ENCODE measurements around the gene CERS4.
A peak's percentile ranks its signal among the peaks of the same experiment; 100 is the strongest.
"Not testable (repeated sequence)": the region's sequence is repeated elsewhere in the genome, so short reads cannot be mapped to it uniquely, and the experiment has no call there.

CERS4 gene

DNA sequence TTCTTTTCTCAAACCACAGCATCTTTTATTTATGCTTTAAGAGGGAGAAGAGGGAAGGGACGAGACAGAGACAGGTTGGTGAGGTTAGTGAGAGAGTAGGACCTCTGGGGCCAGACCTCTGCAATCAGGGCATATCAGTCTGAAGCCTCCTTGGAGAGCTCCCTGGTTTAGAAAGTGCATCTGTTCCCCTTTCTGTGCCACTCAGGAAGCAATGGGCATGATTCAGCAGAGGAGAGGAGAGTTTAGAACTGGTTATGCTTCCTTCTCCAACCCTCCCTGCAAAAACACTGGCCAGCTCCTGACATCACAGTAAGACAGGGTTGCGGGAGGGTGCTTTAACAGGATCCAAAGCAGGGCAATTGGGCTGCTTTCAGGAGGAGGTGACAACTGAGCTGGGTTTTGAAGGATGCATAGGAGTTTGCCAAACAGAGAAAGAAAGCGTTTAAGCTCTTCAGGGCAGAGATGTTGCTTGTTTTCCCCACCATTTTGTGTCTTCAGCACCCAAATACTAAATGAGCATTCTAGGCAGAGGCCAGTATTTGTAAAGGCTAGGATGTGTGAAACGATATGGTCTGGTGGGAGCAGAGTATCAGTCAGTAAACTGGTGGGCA, 33.1 kb downstream of the CERS4 start:
- DNase-seq (ENCODE audit: low read depth) = no peak

DNA sequence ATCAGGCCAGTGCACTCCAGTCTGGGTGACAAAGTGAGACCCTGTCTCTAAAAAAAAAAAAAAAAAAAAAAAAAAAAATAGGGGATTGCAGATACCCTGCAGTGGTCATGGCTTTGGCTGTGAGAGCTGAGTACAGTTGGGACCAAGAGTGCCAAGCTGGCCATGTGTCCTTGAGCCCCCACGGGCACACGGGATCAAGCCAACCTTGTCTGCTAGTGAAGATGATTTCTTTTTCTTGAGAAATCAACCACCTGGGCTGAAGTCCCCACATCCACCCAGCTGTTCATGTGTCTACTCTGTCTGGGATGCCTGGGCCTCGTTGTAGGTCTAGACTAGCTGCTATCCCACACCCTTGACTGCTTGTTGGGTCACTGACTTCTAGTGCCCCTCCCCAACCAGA, 34.0 kb downstream of the CERS4 start:
- DNase-seq (ENCODE audit: low read depth) = no peak

- no peak for DNase-seq (ENCODE audit: low read depth)
These were observed 35.3 kb downstream of the CERS4 start for GRCh38 chr19:8244442-8244841.

DNA sequence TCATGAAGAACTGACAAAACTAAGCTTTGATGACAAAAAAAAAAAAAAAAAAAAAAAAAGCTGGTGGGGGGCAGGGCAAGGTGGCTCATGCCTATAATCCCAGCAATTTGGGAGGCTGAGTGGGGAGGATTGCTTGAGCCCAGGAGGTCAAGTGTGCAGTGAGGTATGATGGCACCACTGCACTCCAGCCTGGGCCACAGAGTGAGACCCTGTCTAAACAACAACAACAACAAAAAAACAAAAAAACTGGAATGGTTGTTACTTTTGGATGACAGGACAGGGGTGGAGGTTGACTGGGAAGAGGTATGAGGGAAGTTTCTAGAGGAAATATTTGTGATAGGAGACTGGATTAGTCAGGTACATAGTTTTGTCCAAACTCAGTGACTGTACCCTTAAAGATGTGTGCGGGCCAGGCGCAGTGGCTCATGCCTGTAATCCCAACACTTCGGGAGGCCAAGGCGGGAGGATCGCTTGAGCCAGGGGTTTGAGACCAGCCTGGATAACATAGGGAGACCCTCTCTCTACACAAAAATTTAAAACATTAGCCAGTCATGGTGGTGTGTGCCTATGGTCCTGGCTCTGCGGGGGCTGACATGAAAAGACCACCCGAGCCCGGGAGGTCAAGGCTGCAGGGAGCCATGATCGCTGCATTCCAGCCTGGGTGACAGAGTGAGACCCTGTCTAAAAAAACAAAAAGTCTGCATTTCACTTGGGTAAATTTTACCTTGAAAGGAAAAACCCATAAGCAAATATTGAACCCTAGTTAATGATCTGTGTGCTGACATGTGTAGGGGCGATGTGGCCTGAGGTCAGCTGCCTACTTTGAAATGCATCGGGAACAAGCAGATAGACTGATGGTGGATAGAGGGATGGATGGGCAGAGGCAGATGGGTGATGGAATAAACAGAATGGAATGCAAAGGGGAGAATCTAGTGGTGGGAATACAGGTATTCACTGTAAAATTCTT, 37.0 kb downstream of the CERS4 start:
- no peak for DNase-seq (ENCODE audit: low read depth)

GRCh38 chr19:8247129-8247890, 38.1 kb downstream of the CERS4 start:
- DNase-seq (ENCODE audit: low read depth) = not testable (repeated sequence)

GRCh38 chr19:8248348-8249328, 39.5 kb downstream of the CERS4 start:
- no peak for DNase-seq (ENCODE audit: low read depth)

- DNase-seq (ENCODE audit: low read depth) = no peak
These were observed 41.4 kb downstream of the CERS4 start for GRCh38 chr19:8250596-8250995.

- DNase-seq (ENCODE audit: low read depth) = peak; percentile 27
These were observed 41.9 kb downstream of the CERS4 start for GRCh38 chr19:8251025-8251472.

GRCh38 chr19:8252922-8253589, 43.9 kb downstream of the CERS4 start:
- peak; percentile 40 for DNase-seq (ENCODE audit: low read depth)

DNA sequence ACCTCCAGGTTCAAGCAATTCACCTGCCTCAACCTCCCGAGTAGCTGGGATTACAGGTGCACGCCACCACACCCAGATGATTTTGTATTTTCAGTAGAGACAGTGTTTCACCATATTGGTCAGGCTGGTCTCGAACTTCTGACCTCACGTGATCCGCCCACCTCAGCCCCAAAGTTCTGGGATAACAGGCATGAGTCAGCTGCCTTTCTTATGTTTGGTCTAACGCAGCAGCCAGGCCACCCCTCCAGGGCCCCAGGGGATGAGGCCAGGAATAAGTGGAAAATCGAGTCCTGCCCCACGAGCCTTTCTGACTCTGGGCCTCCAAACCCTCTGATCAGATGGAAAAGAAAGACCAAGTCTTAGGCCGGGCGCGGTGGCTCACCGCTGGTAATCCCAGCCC, 44.5 kb downstream of the CERS4 start:
- DNase-seq (ENCODE audit: low read depth) = no peak

DNA sequence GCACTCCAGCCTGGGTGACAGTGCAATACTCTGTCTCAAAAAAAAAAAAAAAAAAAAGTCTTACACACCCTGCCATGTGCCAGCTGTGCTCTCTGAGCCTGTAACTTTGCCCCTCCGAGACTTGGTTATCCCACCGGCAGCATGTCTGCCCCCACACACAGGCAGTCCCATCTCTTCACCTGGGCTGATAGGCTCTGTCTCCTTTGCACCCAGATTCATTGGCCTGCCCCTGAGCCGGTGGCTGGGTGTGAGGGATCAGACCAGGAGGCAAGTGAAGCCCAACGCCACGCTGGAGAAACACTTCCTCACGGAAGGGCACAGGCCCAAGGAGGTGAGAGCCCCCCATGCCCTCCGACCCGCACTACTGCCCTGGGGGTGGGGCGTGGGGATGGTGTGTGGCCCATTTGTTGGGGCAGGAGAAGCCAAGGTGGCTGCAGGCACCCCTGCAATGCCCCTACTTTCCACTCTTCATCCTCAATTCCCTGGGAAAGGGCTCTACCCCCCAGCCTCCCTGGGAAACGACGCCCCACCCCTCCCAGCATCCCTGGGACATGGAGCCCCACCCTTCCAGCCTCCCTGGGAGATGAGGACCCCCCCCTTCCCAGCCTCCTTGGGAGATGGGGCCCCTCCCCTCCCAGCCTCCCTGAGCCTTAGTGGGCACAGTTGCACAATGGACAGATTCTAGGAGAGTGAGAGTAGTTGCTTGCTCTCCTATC, 45.3 kb downstream of the CERS4 start:
- no peak for DNase-seq (ENCODE audit: low read depth)

DNA sequence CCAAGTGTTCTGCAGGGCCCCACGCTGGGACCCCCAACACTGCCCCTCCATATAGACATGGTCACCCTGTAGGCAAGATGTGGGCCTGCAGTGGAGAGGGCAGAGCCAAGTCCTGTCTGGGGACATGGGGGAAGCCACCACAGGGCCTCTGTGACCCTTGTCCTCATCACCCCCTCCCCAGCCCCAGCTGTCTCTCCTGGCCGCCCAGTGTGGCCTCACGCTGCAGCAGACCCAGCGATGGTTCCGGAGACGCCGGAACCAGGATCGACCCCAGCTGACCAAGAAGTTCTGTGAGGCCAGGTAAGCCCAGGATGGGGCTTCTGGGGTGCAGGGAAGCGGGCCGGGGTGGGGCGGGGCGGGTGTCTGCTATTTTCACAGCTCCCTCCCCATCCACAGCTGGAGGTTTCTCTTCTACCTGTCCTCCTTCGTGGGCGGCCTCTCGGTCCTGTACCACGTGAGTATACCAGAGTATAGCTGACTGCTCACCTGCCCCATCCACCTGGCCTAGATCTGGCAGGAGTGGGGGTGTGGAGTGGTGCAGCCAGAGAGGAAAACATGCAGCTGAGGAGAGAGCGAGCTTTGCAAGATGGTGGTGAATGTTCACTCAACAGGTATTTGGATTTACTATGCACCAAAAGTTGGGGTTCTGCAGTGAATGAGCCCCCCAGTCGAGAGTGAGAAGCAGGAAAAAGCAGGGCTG, 46.4 kb downstream of the CERS4 start:
- no peak for DNase-seq (ENCODE audit: low read depth)

DNA sequence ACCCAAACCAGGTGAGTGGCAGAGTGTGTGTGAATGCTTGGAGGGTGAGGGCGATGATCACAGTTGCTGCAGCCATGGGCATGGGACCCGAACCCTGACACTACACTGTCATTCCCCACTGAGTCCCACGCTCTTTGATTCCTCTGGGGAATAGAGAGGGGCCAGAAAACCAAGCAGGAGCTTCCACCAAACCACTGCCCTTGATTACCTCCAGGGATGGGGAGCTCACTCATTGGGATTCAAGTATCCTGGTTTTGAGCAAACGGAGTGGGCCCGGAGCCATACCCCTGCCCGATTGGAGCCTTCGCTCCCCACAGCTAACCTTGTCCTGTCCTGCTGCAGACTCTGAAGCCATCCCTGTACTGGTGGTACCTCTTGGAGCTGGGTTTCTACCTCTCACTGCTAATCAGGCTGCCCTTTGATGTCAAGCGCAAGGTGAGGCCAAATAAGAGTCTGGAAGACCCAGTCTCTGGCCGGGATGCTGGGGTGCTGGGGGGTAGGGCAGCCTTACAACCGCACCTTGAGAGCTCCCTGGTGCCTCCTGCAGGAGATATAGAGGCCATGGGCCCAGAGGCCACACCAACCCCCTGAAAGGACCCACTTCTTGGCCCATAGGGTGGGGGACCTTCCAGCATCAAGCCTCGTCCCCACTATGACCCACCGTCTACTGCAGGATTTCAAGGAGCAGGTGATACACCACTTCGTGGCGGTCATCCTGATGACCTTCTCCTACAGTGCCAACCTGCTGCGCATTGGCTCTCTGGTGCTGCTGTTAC, 47.3 kb downstream of the CERS4 start:
- no peak for DNase-seq (ENCODE audit: low read depth)

DNA sequence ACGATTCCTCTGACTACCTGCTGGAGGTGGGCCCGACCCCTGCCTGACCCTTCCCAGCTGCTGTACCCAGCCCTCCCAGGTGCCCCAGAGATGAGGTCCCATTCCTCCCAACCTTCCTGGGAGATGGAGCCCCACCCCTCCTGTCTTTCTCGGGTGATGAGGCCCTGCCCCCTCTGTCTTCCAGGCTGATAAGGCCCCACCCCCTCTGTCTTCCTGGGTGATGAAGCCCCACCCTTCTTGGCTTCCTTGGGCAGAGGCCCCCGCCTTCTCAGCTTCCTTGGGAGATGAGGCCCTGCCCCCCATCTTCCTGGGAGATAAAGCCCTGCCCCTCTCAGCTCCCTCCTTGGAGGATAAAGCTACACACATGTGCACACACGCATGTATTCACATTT, 47.9 kb downstream of the CERS4 start:
- no peak for DNase-seq (ENCODE audit: low read depth)

GRCh38 chr19:8259142-8259921, 50.2 kb downstream of the CERS4 start:
- DNase-seq (ENCODE audit: low read depth) = no peak

DNA sequence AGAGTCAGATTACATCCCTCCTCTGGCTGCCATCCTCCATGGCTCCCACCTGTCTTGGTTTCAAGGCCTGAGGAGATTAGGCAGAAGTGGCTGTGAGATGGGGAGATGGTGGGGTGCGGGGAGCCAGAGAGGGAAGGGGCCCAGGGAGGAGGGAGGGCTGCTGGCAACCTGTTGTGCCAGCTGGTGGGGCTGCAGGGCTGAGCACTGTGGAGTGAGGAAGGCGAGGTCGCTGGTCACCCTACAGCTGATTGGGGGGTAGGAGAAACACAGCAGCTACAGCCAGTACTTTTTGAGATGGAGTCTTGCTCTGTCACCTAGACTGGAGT, 50.7 kb downstream of the CERS4 start:
- no peak for DNase-seq (ENCODE audit: low read depth)

GRCh38 chr19:8261347-8261746, 52.2 kb downstream of the CERS4 start:
- DNase-seq (ENCODE audit: low read depth) = no peak

DNA sequence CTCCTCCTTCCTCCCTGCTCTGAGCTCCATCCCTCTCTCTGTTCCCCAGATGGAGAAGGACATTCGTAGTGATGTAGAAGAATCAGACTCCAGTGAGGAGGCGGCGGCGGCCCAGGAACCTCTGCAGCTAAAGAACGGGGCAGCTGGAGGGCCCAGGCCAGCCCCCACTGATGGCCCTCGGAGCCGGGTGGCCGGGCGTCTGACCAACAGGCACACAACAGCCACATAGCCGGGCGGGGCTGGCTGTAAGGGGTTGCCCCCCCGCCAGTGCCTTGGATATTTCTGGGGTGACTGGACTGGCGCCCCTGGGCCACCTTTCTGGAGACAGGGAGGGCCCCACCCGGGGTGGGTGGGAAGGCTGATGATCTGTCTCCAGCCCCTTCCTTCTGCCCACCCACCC, 52.7 kb downstream of the CERS4 start:
- no peak for DNase-seq (ENCODE audit: low read depth)
